GM12864 (cell line): Measurements from ENCODE around the gene IHH.
A peak's percentile ranks its signal among the peaks of the same experiment; 100 is the strongest.

Source experiments
- DNase-seq: peaks from one replicate; pipeline ENCODE4 v3.0.0-alpha.2; 2011; ENCODE audit warnings: low read depth
- H3K4me3 ChIP-seq: 2 replicates; pipeline ENCODE4 v1.5.1; 2011; ENCODE audit warnings: mild to moderate bottlenecking, low read depth, low read length, control low read depth
- TF ChIP-seq, protein P1 (sequence below): IDR thresholded peaks from 2 replicates; pipeline ENCODE4 v1.5.1; 2011; ENCODE audit warnings: low read depth, mild to moderate bottlenecking, moderate library complexity, low read length, control low read depth, inconsistent platforms; ENCODE audit errors: missing control alignments

The IHH gene

DNA sequence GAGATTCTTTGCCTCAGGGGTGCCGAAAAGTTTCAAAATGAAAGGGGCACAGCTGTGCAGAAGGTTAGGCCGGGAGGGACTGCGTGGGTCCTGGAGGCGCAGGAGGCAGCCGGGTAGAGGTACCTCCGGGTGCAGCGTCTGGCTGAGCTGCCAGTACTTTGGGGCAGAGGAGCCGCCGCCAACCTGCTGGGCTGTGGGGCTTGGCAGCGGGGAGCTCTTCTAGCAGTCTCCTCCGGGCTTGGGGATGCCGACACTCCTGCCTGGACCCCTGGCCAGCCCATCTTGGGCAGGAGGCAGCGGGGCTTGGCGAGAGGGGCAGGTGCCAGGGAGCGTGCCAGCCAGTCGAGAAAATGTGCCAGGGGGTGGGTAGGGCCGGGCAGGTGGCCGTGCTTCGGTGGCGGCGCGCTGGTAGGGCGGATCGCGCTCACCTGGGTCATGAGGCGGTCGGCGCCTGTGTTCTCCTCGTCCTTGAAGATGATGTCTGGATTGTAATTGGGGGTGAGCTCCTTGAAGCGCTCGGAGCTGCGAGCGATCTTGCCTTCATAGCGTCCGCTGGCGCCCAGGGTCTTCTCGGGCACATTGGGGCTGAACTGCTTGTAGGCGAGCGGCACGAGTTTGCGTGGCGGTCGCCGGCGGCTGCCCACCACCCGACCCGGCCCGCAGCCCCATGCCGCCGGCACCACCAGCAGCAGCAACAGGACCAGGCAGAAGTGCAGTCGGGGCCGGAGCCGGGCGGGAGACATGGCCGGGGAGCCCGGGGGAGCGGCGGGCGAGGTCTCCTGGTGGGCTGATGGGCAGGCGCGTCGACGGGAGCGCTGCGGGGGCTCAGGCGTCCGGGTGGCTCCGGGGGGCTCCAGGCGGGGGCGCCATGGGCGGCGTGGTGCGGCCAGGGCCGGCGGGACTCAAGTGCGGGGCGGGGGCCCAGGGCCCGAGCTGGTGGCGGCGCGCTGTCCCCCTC is 717 bp downstream of the IHH start:
- no peak for DNase-seq

DNA sequence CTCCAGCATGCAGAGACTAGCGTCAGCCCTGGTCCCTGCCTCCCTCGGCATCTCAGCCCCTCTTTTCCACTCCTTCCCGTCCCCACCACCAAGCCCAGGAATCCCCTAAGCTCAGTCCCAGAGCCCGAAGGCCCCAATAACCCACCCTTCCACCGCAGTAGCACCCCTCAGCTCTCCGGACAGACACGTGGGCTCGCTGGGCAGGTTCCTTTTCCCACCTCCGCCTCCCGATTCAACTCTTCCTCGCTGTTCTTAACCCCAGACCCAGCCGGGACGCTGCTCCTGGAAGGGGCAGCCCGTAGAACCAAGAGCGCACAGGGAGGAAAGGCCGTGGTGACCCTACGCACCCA is 1.4 kb downstream of the IHH start:
- no peak overlapping the region for H3K4me3 ChIP-seq
- TF ChIP-seq, protein P1, sequence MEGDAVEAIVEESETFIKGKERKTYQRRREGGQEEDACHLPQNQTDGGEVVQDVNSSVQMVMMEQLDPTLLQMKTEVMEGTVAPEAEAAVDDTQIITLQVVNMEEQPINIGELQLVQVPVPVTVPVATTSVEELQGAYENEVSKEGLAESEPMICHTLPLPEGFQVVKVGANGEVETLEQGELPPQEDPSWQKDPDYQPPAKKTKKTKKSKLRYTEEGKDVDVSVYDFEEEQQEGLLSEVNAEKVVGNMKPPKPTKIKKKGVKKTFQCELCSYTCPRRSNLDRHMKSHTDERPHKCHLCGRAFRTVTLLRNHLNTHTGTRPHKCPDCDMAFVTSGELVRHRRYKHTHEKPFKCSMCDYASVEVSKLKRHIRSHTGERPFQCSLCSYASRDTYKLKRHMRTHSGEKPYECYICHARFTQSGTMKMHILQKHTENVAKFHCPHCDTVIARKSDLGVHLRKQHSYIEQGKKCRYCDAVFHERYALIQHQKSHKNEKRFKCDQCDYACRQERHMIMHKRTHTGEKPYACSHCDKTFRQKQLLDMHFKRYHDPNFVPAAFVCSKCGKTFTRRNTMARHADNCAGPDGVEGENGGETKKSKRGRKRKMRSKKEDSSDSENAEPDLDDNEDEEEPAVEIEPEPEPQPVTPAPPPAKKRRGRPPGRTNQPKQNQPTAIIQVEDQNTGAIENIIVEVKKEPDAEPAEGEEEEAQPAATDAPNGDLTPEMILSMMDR, result no peak
- no peak for DNase-seq

More for the DNA sequence above, 717 bp downstream of the IHH start:
- TF ChIP-seq, protein P1, result no peak
- no peak overlapping the region for H3K4me3 ChIP-seq

DNA sequence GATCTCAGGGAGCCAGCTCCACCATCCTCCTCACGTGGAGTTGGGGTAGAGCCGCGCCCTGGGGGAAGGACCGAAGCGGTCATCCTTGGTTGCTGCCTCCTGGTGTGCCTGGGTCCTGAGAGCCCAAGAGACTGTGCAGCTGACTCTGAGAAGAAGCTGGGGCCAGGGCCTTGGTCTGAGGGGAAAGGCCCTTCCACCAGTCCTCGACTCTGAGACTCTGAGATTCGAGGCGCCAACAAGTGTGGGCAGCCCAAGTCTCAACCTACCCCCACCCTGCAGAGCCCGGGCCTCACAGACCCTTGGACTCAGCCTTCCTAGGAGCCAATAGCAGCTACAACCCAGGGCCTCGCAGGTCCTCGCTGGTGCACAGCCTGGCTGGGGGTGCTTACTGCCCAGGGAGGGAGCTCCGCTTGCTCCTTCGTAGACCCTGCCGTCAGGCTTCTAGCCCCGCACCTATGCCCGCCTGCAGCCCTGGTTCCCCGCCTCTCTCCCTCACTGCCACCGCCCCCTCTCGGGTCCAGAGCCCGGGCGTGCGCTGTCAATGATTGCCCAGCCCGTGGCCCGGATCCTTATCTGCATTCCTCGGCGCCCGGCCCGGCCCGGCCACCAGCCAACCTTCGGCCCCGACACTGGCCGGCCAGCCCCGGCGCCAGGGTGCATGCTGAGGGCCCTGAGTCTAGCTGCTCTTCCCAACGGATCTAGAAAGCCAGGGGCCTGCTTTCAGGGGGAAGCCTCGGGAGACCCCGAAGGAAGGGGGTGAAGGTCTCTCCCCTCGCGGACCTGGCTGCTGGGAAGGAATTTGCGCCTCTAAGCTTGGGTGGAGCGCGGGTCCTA is 2.0 kb downstream of the IHH start:
- no peak overlapping the region for H3K4me3 ChIP-seq
- DNase-seq, result no peak
- TF ChIP-seq, protein P1, result no peak

DNA sequence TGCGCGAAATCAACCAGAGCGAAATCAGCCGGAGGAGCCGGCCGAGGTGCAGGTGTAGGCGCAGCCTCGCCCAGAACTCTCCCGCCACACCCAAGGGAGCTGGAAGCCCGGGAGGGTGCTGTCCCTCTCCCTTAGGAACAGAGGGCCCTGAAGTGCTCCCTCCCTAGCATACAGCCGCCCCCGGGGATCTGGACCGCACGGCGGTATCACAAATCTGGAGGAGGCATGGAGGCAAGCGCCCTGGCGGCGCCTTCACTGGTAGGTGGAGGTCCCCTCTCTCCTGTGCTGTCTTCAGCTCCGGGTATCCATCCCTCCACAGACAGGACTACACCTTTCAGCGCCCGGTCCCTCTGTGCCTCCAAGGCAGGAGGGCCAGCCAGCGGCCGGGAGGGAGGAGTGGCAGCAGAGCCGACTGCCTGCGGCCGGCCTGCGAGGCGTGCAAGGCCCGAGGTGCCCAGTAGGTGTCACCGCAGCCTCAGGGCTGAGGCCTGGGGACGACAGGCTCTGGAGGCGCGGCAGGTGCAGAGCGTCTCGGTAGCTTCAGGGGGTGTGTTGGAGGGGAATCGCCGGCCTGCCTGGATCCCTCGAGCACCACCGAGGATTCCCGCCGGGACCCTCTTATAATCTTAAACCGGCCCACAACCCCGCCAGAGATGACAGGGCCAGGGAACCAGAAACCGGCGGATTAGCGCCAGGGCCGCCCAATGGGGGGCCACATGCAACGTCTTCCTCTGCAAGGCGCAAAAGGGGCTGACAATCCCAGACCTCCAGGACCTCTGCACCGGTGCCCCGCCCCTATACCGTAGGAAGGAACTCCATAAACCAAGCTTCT is 2.8 kb downstream of the IHH start:
- TF ChIP-seq, protein P1, result peak; percentile 91
- peak; percentile 13 for DNase-seq
- H3K4me3 ChIP-seq, result no peak overlapping the region

DNA sequence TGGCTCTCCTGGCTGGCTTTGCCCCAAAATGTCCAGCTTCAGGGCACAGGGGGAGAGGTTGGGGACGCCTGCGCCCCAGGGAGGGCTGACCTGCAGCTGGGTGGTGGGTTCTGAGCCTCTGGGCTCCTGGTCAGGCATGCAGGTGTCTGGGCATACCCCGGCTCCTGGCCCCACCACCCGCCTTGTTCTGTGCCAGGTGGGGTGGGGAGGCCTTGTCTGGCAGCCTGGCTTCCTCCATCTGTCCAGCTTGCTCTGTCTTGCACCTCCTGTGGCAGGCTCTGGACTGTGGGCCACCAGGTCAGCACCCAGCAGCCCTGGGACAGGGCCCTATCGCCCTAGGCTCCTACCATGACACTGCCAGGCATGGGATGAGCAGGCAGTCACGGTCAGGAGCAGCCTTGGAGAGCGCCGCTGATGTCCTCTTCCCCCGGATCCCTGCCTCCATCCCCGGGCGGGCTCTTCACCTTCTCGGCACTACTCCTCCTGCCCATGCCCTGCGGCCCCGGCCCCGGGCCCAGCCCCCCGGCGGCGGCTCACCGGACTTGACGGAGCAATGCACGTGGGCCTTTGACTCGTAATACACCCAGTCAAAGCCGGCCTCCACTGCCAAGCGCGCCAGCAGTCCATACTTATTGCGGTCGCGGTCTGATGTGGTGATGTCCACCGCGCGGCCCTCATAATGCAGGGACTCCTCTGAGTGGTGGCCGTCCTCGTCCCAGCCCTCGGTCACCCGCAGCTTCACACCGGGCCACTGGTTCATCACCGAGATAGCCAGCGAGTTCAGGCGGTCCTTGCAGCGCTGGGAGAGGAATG is 3.6 kb downstream of the IHH start:
- DNase-seq, result no peak

More for the DNA sequence above, 3.6 kb downstream of the IHH start:
- H3K4me3 ChIP-seq, result no peak overlapping the region
- TF ChIP-seq, protein P1, result no peak
